HG03432 (cell line): Measurements from ENCODE around the gene RPIA.
"Not testable (repeated sequence)": the region's sequence is repeated elsewhere in the genome, so short reads cannot be mapped to it uniquely, and the experiment has no call there.

Experiments
- ATAC-seq: cut with Tn5 transposase; IDR thresholded peaks from one replicate; pipeline ENCODE4 v1.9.1; 2021; ENCODE audit warnings: mild to moderate bottlenecking, moderate library complexity; ENCODE audit not compliant: unreplicated experiment

The RPIA gene

GRCh38 chr2:88733155-88733902, 41.9 kb downstream of the RPIA start:
- no peak for ATAC-seq

- ATAC-seq = no peak
Measured at GRCh38 chr2:88735133-88735532, 43.7 kb downstream of the RPIA start.

- no peak for ATAC-seq
Measured at GRCh38 chr2:88735853-88736252, 44.4 kb downstream of the RPIA start.

GRCh38 chr2:88736437-88736836, 45.0 kb downstream of the RPIA start:
- ATAC-seq = no peak

- peak; percentile 52 for ATAC-seq
Measured at GRCh38 chr2:88737385-88737784, 45.9 kb downstream of the RPIA start.

- no peak for ATAC-seq
Measured at GRCh38 chr2:88738271-88738670, 46.8 kb downstream of the RPIA start.

- peak; percentile 86 for ATAC-seq
Measured at GRCh38 chr2:88739985-88740600, 48.6 kb downstream of the RPIA start.

- ATAC-seq = no peak
Measured at GRCh38 chr2:88746929-88747490, 55.5 kb downstream of the RPIA start.

GRCh38 chr2:88747990-88748389, 56.5 kb downstream of the RPIA start:
- ATAC-seq = no peak

- ATAC-seq = no peak
Measured at GRCh38 chr2:88751768-88752167, 60.3 kb downstream of the RPIA start.

GRCh38 chr2:88753833-88754584, 62.5 kb downstream of the RPIA start:
- peak; percentile 92 for ATAC-seq

GRCh38 chr2:88754585-88755320, 63.3 kb downstream of the RPIA start:
- ATAC-seq = peak; percentile 53

GRCh38 chr2:88755836-88756235, 64.4 kb downstream of the RPIA start:
- no peak for ATAC-seq

GRCh38 chr2:88757025-88757424, 65.6 kb downstream of the RPIA start:
- no peak for ATAC-seq

- not testable (repeated sequence) for ATAC-seq
Measured at GRCh38 chr2:88758702-88759101, 67.2 kb downstream of the RPIA start.

- no peak for ATAC-seq
Measured at GRCh38 chr2:88760819-88761598, 69.5 kb downstream of the RPIA start.

GRCh38 chr2:88764141-88764849, 72.8 kb downstream of the RPIA start:
- no peak for ATAC-seq

GRCh38 chr2:88764850-88765153, 73.3 kb downstream of the RPIA start:
- peak; percentile 5 for ATAC-seq

GRCh38 chr2:88765154-88765888, 73.8 kb downstream of the RPIA start:
- peak; percentile 91 for ATAC-seq
